Breast epithelium (tissue), 4 donors: ENCODE measurements around the gene EHD4. TPM values are rescaled to one million over a fixed set of nuclear protein-coding genes. Genes with fewer than 3 reads are reported as not detected.

Experiments used
- DNase-seq, 2 donors: peaks; one replicate each; pipeline ENCODE4 v3.0.0-alpha.2; 2019; ENCODE audit warnings: low spot score in 2 of 2
- H3K27ac ChIP-seq, 2 donors: fragments of 200-600 bp; sonication (generic) in 1 of 2; one replicate each; pipeline ENCODE4 v1.5.1; 2016 to 2019; ENCODE audit warnings: mild to moderate bottlenecking in 1 of 2
- H3K27me3 ChIP-seq, 2 donors: fragments of 200-600 bp; sonication (generic) in 1 of 2; one replicate each; pipeline versions ENCODE4 v1.5.1 to v1.6.0; 2017 to 2019; ENCODE audit warnings: control low read depth in 1 of 2, mild to moderate bottlenecking in 1 of 2
- H3K36me3 ChIP-seq: fragments of 200-600 bp; one replicate; pipeline ENCODE4 v1.5.1; 2019
- H3K4me1 ChIP-seq, 2 donors: fragments of 200-600 bp; sonication (generic); one replicate each; pipeline ENCODE4 v1.5.1; 2016 to 2019; ENCODE audit warnings: control low read depth in 1 of 2
- H3K4me3 ChIP-seq, 3 donors: fragments of 200-600 bp; sonication (generic); 1 replicate in 2 of 3; 2 replicates in 1 of 3; pipeline ENCODE4 v1.5.1; 2016 to 2019; ENCODE audit warnings: mild to moderate bottlenecking in 3 of 3, moderate library complexity in 2 of 3
- H3K9me3 ChIP-seq, 2 donors: fragments of 200-600 bp; sonication (generic) in 1 of 2; one replicate each; pipeline ENCODE4 v1.5.1; 2016 to 2019; ENCODE audit warnings: control low read depth in 1 of 2
- CTCF ChIP-seq, 3 donors: fragments of 450-650 bp; IDR thresholded peaks; one replicate each; pipeline ENCODE4 v1.5.1; 2016 to 2017; ENCODE audit warnings: antibody characterized with exemption in 3 of 3, mild to moderate bottlenecking in 3 of 3, moderate library complexity in 3 of 3
- POLR2A ChIP-seq: fragments of 450-650 bp; IDR thresholded peaks from one replicate; pipeline ENCODE4 v1.6.1; 2016; ENCODE audit warnings: antibody characterized with exemption, mild to moderate bottlenecking, moderate library complexity
- POLR2AphosphoS5 ChIP-seq, 3 donors: sonication (generic); formaldehyde crosslinking; IDR thresholded peaks; one replicate each; pipeline ENCODE4 v1.6.1; 2017; ENCODE audit warnings: antibody characterized with exemption in 3 of 3
- intact Hi-C: fragments of 100-400 bp; cut with DNase I; formaldehyde crosslinking; loops from one replicate; pipeline ENCODE4 v1.15.1; 2023; ENCODE audit warnings: low total_unique reads
- total RNA-seq, 3 donors: library from RNA; depleted of rRNA; stranded (reverse); fragments of >200 nt; gene quantifications; one replicate each; pipeline ENCODE4 v1.1.0, GENCODE V29; 2016

EHD4 gene
- total RNA-seq, 3 donors from 2014 or later, result 30.2 to 30.5 (median 30.4) TPM

GRCh38 chr15:41951571-41951970, 20.8 kb downstream of the EHD4 start:
- Histone ChIP-seq H3K4me1 (no peaks in the 10 kb centered on the region), H3K27ac (peak overlapping the region in 1 of 2 donors; percentile 8), H3K4me3 (no peak overlapping the region), H3K36me3 (no peaks in the 10 kb centered on the region), H3K9me3 (no peaks in the 10 kb centered on the region), H3K27me3 (no peaks in the 10 kb centered on the region)
- TF ChIP-seq POLR2A (no peak), CTCF (IDR thresholded peaks at IDR 0.05) (no peak), POLR2AphosphoS5 (IDR thresholded peaks at IDR 0.05) (no peak)
- no peak for DNase-seq
- intact Hi-C loops, result no loop called here

- no peaks in the 10 kb centered on the region for H3K4me1 ChIP-seq
- H3K27me3 ChIP-seq, result no peaks in the 10 kb centered on the region
- intact Hi-C loops, result no loop called here
- no peak overlapping the region for H3K4me3 ChIP-seq
- H3K27ac ChIP-seq, result peak overlapping the region; percentile 52 to 54
- no peak for TF ChIP-seq POLR2AphosphoS5 (IDR thresholded peaks at IDR 0.05)
- no peak for TF ChIP-seq POLR2A
- TF ChIP-seq CTCF (IDR thresholded peaks at IDR 0.05), result no peak
- H3K36me3 ChIP-seq, result no peaks in the 10 kb centered on the region
- no peak for DNase-seq
- H3K9me3 ChIP-seq, result no peaks in the 10 kb centered on the region
Measured at GRCh38 chr15:41950489-41950888, 21.9 kb downstream of the EHD4 start.

GRCh38 chr15:41950127-41950483, 22.3 kb downstream of the EHD4 start:
- no peaks in the 10 kb centered on the region for H3K4me1 ChIP-seq
- intact Hi-C loops, result no loop called here
- TF ChIP-seq POLR2AphosphoS5 (IDR thresholded peaks at IDR 0.05) (no peak), CTCF (IDR thresholded peaks at IDR 0.05) (no peak), POLR2A (no peak)
- H3K27me3 ChIP-seq, result no peaks in the 10 kb centered on the region
- no peak for DNase-seq
- no peak overlapping the region for H3K4me3 ChIP-seq
- no peak overlapping the region for H3K27ac ChIP-seq
- no peaks in the 10 kb centered on the region for H3K9me3 ChIP-seq
- H3K36me3 ChIP-seq, result no peaks in the 10 kb centered on the region

GRCh38 chr15:41949401-41950126, 22.8 kb downstream of the EHD4 start:
- H3K27ac ChIP-seq, result no peak overlapping the region
- no peak for TF ChIP-seq POLR2A
- TF ChIP-seq CTCF (IDR thresholded peaks at IDR 0.05), result no peak
- no peak for TF ChIP-seq POLR2AphosphoS5 (IDR thresholded peaks at IDR 0.05)
- no peaks in the 10 kb centered on the region for H3K36me3 ChIP-seq
- peak in 1 of 2 donors; percentile 11 for DNase-seq
- no peaks in the 10 kb centered on the region for H3K9me3 ChIP-seq
- H3K4me1 ChIP-seq, result no peaks in the 10 kb centered on the region
- H3K4me3 ChIP-seq, result no peak overlapping the region
- no peaks in the 10 kb centered on the region for H3K27me3 ChIP-seq
- intact Hi-C loops, result no loop called here

- Histone ChIP-seq H3K4me3 (no peak overlapping the region), H3K4me1 (no peaks in the 10 kb centered on the region), H3K36me3 (no peaks in the 10 kb centered on the region), H3K27ac (no peak overlapping the region), H3K27me3 (no peaks in the 10 kb centered on the region), H3K9me3 (no peaks in the 10 kb centered on the region)
- peak in 1 of 2 donors; percentile 35 for DNase-seq
- intact Hi-C loops, result no loop called here
- TF ChIP-seq CTCF (IDR thresholded peaks at IDR 0.05), result no peak
- no peak for TF ChIP-seq POLR2AphosphoS5 (IDR thresholded peaks at IDR 0.05)
- TF ChIP-seq POLR2A, result no peak
Measured at GRCh38 chr15:41948490-41948889, 23.9 kb downstream of the EHD4 start.
